Stimulated activated CD4-positive, alpha-beta T cell treated with anti-CD3 and anti-CD28 coated beads, Interleukin-4, amount 100 ng/mL, for 24 hours (primary cell): Measurements from ENCODE around the gene FNDC3B.

Source experiments
- DNase-seq: peaks from one replicate; pipeline ENCODE4 v3.0.0-alpha.2; 2020

Gene FNDC3B

DNA sequence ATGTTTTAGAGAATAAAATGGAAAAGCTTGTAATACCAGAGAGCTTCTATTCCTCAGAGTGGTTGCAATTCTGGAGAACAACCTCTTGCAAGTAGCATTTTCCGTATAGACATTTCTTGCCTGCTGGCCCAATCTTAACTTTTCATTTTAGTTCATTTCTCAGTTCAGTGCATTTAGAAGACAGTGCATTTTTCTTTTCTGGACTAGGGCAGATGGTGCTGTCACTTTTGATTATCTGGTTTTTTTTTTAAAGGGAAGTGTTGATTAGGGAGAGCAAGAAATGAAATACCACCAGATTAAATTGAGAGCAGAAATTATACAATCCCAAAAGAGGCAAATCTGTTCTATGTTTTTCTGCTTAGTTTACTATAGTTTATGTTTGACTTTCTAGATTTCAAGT lies 236.2 kb downstream of the FNDC3B start:
- no peak for DNase-seq

DNA sequence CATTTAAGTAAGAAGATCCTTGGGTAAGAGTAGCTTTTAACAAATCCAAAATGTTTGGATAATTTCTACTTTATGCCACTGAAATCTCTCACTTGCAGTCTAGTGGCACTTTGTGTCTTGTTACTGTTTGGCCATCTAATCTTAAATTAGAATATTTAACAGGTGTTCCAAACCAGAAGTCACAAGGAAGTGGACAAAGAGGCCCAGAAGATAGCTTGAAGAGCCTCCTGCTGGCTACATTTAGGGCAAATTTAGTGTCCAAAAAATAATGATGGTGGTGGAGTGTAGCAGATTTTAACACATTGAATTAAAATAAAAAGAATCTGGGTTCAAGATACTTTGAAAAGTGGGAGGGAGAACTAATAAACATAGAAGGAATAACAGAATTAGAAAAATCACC lies 236.7 kb downstream of the FNDC3B start:
- no peak for DNase-seq

DNA sequence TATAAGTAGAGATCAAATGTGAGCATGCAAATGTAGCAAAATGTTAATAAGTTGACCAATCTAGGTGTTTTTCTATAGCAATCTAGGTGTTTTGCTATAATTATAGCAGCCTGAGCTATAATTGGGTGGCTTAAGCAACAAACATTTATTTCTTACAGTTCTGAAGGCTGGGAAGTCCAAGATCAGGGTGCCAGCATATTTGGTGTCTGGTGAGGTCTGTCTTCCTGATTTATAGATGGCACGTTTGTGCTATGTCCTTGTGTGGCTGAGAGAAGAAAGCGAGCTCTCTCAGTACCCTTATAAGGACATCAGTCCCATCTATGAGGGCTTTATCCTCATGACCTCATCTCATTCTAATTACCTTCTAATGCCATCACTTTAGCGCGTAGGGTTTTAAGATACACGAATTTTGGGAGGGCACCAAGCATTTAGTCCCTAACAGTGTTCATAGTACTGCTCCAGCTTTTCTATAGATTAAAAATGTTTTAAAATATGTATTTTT lies 237.8 kb downstream of the FNDC3B start:
- no peak for DNase-seq

DNA sequence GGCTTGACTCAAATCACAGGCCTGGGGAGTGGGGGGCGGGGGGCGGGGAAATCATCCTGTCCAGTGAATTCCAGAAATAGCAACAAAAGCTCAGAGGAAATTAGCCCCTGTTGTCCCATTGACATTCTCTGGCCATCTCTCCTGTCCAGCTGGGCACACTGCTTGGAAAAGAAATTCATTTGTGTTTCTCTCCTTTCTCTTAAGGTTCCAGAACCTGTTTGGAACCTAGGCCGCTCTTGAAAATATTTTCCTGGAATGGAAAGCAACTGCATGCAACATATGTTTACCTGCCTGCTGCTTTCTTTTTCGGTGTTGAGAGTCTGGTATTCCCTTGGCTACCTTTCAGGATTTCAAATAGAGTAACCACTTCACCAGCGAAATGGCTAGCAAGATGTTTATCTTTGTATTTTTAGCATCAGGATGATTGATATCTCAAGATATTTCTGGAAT lies 239.8 kb downstream of the FNDC3B start:
- DNase-seq = no peak

DNA sequence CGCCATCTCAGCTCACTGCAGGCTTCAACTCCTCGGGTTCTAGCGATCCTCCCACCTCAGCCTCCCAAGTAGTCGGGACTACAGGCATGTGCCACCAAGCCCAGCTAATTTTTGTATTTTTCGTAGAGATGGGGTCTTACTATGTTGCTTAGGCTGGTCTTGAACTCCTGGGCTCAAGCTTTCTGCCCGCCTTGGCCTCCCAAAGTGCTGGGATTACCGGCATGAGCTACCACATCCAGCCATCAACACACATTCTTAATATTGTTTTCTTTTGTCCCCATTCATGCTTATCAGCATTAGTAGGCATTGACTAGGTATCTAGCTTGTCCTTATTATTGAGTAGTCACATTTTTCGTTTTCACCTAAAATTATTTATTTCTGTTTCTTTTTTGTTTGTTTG lies 240.6 kb downstream of the FNDC3B start:
- DNase-seq = no peak

DNA sequence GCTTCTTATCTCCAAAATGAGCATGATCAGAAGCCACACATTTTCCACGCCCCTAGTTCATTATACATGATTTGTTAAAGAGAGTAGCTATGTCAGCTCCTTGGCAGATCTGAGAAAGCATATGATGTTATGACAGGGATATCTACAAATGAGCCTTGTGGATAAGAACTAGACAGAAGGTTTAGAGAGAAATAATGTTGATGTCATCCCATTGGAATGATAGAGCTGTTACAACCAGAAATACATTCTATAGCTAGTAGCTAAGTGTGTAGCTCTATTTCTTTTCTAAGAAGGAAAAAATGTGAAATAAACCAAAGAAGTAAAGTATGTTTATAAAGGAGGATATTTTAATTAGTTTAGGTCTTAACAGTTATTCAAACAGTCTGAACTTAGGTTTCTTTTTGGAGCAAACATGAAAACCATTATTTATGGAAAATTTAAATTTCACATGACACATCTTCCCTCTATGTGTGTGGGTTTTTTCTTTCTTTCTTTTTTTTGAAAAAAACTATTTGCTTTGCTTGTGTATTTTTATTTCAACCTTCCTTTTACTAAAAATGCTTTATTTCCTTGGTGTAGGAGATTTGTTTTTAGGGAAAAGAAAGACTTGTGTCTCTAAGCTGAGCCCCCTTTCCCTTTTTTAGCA lies 241.2 kb downstream of the FNDC3B start:
- no peak for DNase-seq

DNA sequence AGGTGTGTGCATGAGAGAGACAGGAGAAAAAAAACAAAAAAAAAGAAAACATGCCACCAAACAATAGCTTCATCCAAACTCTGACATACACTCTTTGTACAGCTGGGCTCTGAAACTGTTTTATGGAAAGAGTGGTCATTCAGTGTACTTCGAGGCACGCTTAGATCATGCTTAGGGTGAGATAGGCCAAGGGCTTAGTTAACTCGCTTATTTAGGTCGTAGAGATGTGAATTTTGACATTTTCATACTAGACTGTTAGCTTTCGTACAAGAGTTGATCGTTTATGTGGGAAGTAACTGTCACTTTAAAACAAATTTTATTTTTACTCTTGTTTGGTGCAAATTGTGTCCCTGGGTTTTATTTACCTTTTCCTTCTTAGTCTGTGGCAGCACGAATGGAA lies 242.5 kb downstream of the FNDC3B start:
- no peak for DNase-seq

DNA sequence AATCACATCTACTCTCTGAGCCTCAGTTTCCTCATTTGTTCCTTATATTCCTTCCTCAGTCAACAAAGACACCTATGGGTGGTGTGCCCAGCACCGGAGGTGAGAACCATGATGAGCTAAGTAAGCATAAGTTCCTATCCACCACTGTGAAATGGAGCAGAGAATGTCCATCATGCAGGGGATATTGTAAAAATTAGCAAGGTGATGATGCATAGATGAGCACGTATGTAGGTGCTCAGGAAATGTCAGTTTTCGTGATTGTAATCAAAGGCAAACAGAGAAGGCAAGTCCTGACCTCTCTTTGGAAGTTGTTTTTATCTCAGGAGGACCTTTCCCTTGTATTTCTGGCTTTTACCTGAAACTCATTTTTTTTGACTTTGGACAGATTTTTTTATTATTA lies 243.5 kb downstream of the FNDC3B start:
- DNase-seq = no peak

DNA sequence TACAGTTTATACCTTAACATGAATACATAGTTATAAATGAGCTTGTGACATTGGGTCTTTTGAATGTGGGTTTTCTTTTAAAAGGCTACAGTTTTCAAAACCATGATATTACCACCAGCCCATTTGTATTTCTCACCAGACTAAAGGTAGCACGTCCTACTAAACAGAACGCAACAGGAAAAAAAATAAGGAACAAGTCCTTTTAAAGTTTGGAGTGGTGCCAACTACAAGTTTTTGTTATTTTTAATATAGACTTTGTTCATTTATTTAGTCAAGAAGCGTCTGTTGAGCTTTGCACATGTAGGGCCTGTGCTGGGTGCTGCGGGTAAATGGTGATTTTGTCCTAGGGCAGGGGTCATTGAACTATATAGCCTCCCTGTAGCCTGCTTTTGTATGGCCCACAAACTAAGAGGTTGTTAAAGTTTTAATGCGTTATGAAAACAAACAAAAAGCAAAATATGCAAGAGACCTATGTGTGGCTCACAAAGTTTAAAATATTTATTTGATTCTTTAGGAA lies 244.5 kb downstream of the FNDC3B start:
- no peak for DNase-seq

DNA sequence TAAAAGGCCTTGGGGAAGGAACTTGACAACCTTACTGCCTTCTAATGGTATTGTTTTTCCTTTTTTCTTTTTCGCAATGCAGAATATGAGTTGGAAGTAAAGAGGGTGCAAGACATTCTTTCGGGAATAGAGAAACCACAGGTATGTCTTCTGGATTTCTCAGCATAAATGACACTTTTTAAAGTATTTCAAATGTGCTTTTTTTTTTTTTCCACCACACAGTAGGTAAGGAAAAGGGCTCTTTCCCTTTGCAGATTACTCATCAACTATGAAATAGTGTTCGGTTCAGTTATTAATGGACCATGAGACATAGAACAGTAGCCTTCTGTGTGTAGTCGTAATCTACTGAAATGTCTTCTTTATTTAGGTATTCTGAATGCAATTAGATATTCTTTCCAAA lies 246.5 kb downstream of the FNDC3B start:
- DNase-seq = no peak

DNA sequence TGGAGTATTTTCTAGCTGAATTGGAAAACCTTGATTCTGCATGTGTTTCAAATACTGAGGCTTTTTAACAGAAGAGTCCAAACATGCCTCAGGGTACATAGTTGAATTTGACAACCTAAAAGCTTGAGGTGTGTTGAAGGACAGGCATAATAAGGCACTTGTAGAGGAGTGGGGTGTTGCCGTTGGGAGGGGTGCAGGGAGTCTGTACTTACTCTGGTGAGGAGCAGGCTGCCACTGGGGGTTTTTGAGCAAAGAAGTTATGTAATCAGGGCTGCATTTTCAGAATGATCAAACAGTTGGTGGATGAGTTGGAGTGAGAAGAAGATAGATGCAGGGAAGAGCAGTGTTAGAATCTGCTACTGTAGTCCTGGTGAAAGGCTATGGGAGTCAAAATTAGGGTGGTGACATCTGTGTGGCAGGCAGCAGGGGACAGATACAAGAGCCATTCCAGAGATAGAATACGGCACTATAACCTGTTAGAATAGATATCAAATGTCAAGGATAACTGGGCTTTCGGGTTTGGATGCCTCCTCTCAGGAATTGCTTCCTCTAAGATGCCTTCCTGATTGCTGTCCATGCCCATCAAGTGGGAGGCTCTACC lies 247.3 kb downstream of the FNDC3B start:
- DNase-seq = no peak

DNA sequence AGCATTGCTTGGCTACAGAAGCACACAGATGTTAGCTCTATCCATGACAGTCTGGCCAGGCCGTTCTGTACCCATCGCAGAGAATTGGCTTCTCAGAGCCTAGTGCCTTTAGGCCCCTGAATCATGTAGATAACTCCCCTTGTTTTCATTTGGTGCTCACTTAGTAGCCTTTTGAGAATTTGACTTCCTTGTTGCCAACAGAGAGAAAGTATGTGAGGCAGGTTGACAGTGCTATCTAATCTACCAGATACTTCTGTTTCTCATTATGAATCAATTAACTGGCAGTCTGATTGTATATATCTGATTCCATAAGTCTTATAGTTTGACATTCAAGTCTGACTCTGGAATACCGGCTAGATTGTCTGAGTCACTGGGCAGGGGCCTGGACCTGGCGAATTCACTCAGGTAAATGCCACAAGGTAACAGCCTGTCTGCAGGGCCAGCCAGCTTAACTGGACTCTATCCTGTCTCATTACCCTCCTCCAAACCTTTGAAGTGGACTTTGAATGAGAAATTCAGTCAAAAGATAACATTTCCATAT lies 248.6 kb downstream of the FNDC3B start:
- no peak for DNase-seq

DNA sequence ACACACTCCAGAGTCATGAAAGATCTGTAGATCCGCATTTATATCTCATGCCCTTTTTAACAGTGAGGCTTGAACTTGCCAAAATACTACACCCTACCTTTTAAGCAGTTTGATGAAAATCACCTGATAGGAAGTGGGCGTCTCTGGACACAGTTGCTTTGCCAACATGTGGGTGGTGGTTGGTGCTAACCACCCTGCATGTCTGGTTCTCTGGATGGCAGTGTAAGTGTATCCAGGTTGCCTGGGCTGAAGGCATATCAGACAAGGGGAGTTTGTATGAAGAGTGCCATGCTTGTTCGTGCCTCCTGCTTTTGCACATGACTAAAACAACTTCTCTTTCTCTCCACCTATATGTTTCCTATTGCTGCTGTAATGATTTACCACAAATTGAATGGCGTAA lies 249.3 kb downstream of the FNDC3B start:
- no peak for DNase-seq

DNA sequence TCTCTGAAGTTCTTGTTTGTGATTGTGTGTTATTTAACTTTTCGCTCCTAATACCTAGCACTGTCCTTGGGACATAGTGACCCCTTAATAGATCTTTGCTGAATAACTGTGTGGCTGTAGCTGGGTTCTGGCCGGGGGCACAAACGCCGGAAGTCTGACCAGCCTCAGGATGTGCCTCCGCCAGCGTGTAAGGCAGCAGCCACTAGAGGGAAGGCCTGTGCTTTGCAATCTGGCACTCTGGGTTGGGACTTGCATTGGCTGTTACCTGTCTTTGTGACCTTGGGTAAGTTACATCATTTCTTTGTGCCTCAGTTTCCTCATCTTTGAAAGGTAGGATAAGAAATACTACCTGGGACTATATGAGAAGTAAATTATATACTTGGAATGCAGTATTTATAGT lies 250.2 kb downstream of the FNDC3B start:
- no peak for DNase-seq

DNA sequence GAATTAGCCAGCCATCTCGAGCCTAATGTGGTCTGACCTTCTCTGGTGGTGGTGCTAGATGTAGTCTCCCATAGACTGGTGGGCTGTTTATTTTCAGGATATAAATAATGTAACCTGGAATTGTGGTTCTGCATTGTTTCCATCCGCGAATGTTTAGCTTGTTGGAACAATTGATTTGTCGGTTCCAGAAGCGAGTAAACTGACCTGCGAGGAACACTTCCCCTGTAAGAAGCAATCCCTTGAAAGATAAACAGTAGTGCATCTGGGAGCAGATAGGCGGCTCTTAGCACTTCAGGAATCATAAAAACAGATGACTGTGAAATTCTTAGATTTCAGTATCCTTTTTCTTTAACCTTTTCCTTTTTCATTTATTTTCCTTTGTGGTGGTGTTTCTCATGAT lies 251.1 kb downstream of the FNDC3B start:
- no peak for DNase-seq

DNA sequence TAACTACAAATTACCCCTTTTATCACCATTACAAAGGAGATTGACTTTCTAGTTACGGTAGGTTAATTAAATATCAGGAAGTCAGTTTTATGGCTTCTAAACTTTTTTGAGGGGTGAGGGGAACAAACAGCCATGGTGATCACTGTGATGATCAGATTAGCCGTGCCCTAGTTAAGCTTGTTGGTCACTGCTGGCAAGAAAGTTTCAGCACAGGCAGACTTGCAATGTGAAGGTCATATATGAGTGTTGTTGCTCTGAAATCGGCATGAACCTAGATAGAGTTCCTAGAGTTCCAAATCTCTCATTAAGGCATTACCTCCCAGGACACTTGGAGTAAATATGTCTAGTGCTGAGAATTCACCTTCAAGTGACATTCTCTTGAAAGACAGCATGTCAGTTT lies 252.3 kb downstream of the FNDC3B start:
- DNase-seq = no peak

DNA sequence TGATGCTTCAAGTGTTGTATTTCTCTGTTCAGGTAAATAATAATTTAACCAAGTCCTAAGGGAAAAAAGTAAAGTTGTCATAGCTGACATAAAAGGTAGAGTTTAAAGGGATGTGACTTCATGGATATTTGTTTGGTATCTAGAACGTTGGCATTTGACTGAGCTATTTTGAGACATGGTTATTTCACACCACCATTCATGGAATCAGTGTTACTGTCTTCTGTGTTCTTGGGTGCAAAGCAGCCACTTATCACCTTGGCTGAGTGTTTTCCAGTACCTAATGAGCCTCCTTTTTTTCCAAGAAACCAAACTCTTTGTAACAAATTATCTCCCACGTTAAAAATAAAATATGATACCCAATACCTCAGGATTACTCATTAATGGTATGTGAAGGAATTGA lies 253.0 kb downstream of the FNDC3B start:
- no peak for DNase-seq

DNA sequence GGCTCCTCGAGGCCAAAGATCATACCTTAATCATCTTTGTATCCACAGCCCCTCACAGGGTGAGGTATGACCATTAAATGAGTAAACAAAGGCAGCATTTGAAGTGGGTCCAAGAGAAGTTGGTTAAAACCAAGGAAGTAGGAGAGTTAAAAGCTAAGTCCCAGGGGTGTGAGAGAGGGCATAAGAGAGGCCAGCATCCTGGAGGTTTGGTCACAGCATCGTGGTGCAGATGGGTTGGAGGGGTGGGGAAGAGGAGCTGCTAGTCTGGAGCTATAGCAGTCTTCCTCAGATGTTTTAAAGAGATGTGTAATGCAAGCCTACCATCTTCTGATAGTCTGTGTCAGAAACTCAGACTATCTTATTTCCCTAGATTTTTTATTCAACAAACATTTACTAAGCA lies 253.7 kb downstream of the FNDC3B start:
- no peak for DNase-seq

DNA sequence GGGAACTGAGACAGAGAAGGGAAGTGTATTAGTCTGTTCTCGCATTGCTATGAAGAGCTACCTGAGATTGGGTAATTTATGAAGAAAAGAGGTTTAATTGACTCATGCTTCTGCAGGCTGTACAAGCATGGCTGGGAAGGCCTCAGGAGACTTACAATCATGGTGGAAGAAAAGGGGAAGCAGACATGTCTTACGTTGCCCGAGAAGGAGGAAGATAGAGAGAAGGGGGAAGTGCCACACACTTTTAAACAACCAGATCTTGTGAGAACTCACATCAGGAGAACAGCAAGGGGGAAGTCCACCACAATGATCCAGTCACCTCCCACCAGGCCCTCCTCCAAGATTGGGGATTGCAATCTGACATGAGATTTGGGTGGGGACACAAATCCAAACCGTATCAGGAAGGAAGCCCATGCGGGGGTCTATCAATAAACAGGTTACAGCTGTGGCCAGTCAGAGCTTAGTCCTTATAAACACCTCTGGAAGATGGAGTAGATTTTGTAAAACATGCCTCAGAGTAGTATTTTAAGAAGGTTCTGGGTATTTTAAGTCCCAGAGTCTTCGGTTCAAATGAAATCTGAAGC lies 254.9 kb downstream of the FNDC3B start:
- DNase-seq = no peak

DNA sequence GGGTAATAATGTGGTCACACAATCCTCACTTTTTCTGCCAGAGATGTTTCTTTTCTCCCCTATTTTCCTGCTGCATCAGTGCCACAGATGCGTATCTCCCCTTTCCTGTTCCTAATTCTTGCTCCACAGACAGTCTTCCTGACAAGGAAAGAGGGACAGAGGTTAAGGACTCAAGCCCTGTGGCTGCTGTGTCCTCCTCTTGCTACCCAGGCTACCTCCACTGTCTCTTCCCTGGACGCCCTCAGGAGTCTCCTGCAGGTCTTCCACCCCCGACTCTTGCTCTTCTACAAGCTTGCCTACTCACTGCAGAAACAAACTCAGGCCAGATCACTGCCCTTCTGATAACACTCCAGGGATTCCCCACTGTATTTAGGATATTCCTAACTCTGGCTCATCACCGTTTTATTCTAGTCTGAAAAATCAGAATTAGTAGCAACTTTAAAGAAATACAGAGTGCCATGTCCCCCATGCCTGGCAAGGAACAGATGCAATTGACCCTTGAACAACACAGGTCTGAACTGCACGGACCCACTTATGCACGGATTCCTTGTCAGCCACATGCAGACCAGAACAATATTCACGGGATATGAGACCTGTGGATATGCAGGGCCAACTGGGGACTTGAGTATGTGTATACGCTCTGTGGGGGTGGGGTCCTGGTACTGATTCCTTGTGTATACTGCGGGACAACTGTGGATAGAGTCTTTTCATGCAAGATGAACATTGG lies 257.0 kb downstream of the FNDC3B start:
- no peak for DNase-seq

DNA sequence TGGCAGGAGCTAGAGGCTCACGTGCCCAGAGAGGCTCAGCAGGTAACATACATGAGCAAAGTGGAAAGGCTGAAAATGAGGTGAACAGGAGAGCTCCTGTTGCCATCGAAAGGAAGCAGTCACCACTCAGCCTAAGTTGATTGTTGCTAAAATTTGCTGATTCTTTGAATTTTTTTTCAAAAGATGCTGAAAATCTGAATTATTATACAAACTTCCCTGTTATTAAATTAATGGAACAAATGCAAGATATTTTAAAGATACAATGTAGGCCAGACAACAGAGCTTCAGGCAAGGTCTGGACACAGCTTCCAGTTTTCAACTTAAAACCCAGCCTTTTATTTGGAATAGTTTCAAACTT lies 257.6 kb downstream of the FNDC3B start:
- no peak for DNase-seq

DNA sequence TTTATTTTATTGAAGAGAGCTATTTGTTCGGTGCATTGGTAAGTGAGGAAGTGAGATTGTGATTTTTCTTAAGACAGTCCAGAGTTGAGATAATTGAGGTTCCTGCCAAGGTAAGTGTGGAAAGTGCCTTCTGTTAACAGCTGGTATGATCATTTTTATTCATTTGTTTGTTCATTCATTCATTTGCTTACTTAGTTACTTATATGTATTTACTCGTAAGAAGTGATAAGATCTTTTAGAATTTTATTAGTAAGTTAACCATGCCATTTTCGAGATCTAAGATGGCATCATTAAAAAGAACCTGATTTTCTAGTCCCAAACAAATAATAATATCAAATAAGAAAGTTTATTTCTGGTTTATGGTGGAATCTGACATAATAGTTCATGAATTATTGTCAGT lies 258.9 kb downstream of the FNDC3B start:
- no peak for DNase-seq

DNA sequence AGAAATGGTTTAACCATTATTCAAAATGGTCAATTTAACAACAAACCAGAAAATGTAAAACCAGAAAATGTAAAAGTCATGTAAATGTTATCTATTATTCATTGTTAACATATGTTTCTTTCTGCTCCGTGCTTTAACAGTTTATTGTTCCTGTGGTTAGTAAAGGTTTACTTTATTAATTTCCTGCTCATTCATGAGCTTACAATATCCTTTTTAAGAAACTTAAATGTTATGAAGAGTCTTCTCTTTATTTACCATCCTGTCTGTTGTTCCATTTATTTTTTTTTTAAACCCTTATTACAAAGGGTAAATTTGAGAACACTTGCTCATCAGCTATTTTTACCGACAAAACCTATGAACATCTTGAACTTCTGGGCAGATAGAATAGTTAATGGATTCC lies 260.8 kb downstream of the FNDC3B start:
- DNase-seq = no peak

DNA sequence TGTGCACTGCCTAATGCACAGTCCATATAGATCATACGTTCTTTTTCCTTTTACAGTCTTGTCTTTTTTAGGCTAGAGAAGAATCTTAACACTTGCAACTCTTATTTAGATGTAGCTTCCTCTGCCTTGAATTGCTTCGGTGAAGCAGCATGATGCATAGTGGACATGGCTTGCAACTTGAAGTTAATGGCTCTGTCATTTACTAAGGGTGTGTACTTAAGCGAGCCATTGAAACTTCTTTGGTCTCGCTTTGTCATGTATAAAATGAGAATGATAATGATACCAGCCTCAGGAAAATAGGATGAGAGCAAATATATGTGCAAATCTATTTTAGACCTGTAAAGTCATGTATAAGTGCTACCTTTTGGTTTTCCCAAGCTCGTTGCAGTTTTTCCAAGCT lies 261.5 kb downstream of the FNDC3B start:
- no peak for DNase-seq
